SKM-1 (cell line): ENCODE data around the gene PM20D2.

Experiments
- DNase-seq: peaks from one replicate; lab custom pipeline; 2025; ENCODE audit not compliant: unreplicated experiment; lab: John Stamatoyannopoulos, UW

The PM20D2 gene

DNA sequence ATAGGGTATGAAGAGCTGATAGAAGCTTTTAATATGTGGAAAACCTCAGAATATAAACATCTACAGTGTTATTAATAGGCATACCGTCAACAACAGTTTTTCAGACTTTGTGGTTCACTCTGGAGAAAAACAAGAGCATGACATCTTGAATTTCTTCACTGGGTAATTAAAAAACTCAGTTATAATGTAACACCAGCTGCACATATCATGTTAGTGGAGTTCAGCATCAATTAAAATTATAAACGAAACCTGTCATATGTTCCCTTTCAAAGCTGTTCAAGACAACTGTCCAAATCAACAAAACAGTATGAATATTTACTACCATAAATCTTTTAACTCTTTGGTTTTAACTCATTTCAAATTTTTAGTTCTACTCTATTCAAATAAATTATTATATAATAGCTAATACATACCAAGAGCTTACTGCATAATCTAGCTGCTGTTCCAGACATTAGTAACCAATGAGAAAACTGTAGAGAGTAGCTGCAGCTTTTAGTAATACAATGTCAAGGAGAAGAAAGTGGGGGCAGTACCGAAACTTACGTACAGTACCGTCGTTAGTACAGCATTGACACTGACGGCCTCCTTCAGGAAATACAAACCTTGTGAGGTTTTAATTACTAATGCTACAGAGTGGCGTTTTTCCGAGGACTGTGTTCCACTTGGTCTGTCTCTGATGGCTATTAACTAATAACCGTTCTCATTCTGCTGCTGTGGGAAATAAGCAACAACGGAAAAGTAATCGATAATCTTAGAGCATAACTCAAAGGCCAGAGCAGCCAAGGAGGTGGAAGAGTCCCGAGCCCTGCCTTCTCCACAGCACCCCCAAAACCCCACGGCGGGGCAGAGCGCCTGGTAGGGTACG lies 532 bp upstream of the PM20D2 start:
- peak; percentile 49 for DNase-seq

- peak; percentile 45 for DNase-seq
Measured at GRCh38 chr6:89146718-89147700, 1.2 kb downstream of the PM20D2 start.

DNA sequence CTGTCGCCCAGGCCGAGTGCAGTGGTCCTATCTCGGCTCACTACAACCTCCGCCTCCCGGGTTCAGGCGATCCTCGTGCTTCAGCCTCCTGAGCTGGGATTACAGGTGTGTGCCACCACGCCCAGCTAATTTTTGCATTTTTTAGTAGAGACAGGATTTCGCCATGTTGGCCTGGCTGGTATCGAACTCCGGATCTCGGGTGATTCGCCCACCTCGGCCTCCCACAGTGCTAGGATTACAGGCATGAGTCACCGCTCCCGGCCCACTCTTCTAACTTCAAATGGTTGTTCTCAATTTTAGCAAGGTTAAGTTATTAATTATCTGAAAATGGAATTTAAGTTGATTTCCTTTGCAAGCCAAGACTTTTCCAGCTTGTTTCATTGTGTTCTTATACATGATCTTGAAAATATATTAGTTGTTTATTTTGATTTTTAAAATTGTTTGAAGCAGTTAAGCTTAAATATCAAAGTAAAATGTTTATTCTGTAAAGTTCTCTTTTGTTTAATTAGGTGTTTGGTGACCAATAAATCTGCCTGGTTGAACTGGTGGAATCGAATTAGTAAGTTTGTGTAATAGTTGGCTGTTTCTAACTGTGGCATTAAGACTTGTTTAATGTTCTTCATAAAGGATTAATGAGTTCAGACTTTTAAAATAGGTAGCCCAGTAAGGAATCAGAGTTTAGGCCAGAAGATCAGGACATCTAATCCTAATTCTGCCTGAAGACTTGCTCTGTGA lies 2.3 kb downstream of the PM20D2 start:
- no peak for DNase-seq

DNA sequence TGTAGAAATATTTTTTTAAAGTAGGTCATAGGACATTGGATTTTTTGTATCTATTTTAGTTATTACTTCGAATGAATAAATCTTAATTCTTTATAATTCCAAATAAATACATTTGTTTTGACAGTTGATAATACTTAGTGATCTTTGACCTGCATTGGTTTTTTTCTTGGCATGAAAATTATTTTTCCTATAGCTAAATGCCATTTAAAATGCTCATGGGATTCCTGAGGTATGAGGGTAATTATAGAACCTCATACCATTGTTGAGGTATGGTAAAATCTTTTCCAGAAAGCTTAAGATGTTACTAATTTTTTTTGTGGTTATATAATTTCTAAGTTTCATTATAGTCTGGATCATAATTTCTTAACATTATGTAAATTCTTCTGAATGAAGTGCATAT lies 8.3 kb downstream of the PM20D2 start:
- DNase-seq, result no peak

GRCh38 chr6:89160331-89161092 lies 14.7 kb downstream of the PM20D2 start:
- DNase-seq, result no peak

- no peak for DNase-seq
Measured at GRCh38 chr6:89161326-89162046, 15.6 kb downstream of the PM20D2 start.

GRCh38 chr6:89162047-89162371 lies 16.2 kb downstream of the PM20D2 start:
- no peak for DNase-seq

DNA sequence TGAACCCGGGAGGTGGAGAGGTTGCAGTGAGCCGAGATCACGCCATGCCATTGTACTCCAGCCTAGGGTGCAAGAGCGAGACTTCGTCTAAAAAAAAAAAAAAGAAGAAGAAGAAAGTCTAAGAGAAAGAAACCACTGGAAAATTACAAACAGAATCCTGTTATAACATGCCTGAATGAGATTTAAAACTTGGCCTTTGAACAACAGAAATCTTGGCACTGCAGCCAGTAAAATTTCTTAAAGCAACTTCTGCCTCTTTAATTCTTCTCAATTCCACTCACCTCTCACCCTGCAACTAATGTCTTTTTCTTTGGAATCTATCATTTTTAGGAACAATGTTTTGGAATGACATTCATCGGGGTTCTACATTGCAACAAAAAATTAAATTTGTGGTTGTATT lies 26.3 kb downstream of the PM20D2 start:
- DNase-seq, result no peak

DNA sequence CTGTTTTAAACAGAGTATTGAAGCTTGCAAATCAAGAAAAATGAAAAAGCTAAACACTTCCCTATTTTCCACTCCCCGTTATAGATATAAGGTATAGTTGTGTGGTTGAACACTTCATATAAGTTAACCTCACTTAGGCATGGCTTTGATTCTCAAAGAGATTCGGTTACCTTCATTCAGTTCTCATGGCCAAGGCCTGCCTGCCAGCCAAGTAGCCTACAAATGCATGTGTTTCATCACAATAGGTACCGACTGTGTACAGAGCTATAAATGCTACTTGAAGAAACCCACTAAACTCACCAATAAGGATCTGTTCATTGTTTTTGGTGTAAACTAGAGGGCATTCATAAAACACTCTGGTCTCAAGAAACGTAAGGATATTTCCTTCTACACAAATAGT lies 27.8 kb downstream of the PM20D2 start:
- no peak for DNase-seq

GRCh38 chr6:89180112-89180511 lies 34.3 kb downstream of the PM20D2 start:
- DNase-seq, result no peak

- DNase-seq, result no peak
Measured at GRCh38 chr6:89180971-89181370, 35.1 kb downstream of the PM20D2 start.

DNA sequence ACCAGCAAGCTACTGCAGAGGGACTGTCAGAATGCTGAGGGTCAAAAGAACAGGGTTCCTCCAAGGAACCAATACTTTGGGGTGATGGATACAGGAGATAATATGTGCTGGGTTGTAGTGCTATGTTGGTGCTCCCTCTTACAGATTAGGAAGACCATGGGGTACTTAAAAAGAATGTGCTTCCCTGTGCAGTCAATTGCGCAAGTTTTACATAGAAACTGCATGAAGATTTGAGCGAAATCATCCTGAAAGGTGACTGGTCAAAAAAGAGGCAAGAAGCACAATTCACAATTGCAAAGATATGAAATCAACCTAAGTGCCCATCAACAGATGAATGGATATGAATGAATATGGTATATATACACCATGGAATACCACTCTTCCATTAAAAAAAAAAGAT lies 37.4 kb downstream of the PM20D2 start:
- DNase-seq, result no peak

DNA sequence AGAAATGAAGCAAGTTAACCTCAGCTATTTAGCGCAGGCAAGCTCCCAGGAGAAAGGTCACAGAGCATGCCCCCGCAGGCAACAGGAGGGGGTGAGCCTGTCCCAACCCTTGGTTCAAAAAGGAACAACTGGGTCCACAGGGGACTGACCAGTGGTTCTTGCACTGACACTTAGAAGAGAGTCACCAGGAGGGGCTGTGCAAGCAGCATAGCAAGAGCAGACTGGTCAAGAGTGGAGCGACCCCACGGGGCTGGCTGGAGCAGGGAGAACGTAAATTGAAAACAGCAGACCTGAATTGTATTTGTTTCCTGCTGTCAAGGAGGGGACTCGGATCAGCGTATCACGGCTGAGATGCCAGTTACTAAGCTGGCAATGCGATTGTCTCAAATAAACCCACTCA lies 38.5 kb downstream of the PM20D2 start:
- DNase-seq, result no peak

DNA sequence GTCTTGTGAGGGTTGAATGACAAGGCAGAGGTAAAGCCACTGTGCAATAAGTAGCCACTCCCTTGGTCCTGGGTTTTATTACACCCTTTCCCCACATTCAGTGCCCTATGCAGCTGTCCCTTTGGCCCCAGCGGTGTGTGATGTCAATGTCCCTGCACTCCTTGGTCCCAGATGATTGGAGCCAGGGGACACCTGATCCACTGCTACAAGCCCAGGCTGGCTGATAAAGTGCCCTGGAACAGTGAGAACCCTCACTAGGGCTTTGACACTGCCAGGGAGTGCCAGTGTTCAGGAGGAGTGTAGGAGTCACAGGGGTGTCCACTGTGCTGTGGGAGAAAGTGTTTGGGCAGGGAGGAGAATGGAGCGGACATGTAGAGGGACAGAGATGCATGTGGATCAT lies 40.9 kb downstream of the PM20D2 start:
- DNase-seq, result no peak

DNA sequence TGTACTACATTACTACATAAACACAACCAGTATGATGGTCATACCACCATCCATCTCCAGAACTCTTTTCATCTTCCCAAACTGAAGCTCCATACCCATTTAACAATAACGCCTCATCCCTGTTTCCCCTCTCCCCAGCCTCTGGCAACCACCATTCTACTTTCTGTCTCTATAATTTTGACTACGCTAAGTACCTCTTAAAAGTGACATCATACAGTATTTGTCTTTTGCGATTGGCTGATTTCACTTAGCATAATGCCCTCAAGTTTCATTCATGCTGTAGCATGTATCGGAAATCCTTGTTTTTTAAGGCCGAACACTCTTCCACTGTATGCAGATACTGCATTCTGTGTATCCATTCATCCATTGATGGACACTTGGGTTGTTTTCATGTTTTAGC lies 41.6 kb downstream of the PM20D2 start:
- no peak for DNase-seq

DNA sequence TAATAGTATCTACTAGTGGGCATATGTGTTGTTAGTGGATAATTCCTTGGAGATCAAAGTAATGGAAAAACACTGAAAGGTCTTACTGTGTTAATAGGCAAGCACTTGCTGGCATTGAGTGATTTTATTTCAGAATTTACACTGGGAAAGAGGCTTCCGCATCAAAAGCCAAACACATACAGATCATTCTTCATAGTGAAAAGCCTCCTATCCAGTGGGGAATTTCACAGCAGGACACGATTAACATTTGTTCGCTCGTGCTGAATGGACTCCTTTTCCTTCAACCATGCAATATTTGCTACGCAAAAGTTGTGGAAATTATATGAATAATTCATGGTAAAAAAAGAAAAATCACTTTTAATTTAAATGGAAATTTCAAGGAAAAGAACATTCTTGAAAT lies 44.9 kb downstream of the PM20D2 start:
- DNase-seq, result no peak

DNA sequence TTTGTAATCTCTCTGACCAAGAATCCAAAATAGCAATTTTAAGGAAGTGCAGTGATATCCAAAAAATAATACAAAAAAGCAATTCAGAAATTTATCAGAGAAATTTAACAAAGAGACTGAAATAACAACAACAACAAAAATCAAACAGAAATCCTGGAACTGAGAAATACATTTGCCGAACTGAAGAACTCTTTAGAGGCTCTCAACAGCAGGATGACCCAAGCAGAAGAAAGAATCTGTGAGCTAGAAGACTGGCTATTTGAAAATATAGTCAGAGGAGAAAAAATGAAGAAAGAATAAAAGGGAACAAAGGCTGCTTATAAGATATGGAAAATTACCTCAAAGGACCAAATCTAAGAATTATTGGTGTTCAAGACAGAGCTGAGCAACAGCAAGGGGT lies 48.7 kb downstream of the PM20D2 start:
- no peak for DNase-seq

DNA sequence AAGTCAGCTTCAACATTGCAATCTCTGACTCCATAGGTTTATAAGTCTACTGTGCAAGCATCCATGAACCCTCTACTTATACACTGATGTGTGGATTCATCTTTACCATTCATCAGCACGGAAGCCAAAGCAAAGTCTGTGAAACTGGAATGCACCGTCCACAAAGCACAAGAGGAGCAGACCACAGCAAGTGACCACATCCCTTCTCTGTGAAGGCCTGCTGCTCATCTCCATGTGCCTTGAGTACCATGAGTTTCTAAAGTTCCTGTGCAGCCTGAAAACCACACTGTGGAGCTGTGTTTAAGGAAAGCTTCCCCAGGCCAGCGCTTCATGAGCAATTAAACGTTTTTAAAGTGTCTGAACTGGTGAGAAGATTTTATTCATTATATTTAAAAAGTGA lies 51.3 kb downstream of the PM20D2 start:
- DNase-seq, result no peak

GRCh38 chr6:89198235-89198634 lies 52.4 kb downstream of the PM20D2 start:
- no peak for DNase-seq

DNA sequence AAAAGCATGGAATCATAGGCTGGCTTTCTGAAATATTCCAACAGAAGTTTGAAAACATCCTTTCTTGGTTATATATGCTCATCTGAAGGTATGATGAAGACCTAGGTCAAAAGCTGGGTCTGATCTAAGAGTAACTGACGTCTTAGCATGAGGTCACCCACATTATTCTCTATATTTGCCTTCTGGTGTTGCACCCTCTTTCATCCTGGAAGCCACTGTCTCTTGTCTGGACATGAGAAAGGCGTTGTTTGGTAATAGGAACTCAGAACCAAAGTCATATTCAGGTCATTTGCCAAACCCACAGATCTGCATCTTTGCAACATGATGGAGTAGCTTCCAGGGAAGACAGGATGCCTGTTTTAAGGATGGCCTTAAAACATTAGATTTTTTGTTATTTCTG lies 53.7 kb downstream of the PM20D2 start:
- DNase-seq, result no peak
